ENCODE results near the gene PLEKHA8. TPM values are rescaled to one million over a fixed set of nuclear protein-coding genes. Genes with fewer than 3 reads are reported as not detected.

The PLEKHA8 gene
- total RNA-seq, 2 experiments from 2014 or later, result 11.0 to 31.7 TPM

GRCh38 chr7:30087371-30087770 is 59.2 kb downstream of the PLEKHA8 start:
- ChIA-PET CTCF (ENCODE audit: unreplicated experiment) (no interaction called here), POLR2A (interaction anchor here (1.2 kb wide), 1 partner anchor 13 kb away, joined by 4 read pairs; no protein-coding TSS in a partner anchor)
- Histone ChIP-seq H3K27ac (ENCODE audit: low read depth, low read length, poor library complexity, severe bottlenecking) (no peak overlapping the region), H3K4me2 (ENCODE audit: low read length) (no peak overlapping the region), H3K9me3 (ENCODE audit: low read length) (no peaks in the 10 kb centered on the region), H3K9me2 (ENCODE audit: insufficient read depth, low read length) (no peaks in the 10 kb centered on the region), H3K36me3 (ENCODE audit: insufficient read depth, low read length) (no peaks in the 10 kb centered on the region), H4K20me1 (ENCODE audit: insufficient read depth, low read length) (no peaks in the 10 kb centered on the region), H3K4me3 (ENCODE audit: low read depth, low read length, poor library complexity, severe bottlenecking) (no peak overlapping the region), H3K79me2 (ENCODE audit: insufficient read depth, low read depth, low read length) (no peaks in the 10 kb centered on the region), H3K4me1 (ENCODE audit: insufficient read depth, low read length, poor library complexity, severe bottlenecking) (no peaks in the 10 kb centered on the region), H2AFZ (ENCODE audit: low read length) (no peak overlapping the region)
- intact Hi-C loops (cut with micrococcal nuclease; ENCODE audit: unreplicated experiment), result no loop called here
- no peak for TF ChIP-seq CTCF (conservative IDR thresholded peaks at IDR 0.05; ENCODE audit: low read length)
- no peak for TF ChIP-seq EZH2phosphoT487 (IDR thresholded peaks at IDR 0.05; ENCODE audit: borderline replicate concordance, low read depth, low read length)
- BruUV-seq (replicated peaks), result no TSS peak
- DNase-seq (ENCODE audit: low spot score), result peak; percentile 18

GRCh38 chr7:30088362-30088761 is 60.1 kb downstream of the PLEKHA8 start:
- ChIA-PET CTCF (ENCODE audit: unreplicated experiment) (no interaction called here), POLR2A (interaction anchor here (0.6 to 1.2 kb wide), 2 partner anchors 12 to 260 kb away, joined by 3 to 4 read pairs; no protein-coding TSS in a partner anchor)
- intact Hi-C loops (cut with micrococcal nuclease; ENCODE audit: unreplicated experiment), result no loop called here
- Histone ChIP-seq H4K20me1 (ENCODE audit: insufficient read depth, low read length) (no peaks in the 10 kb centered on the region), H3K4me1 (ENCODE audit: insufficient read depth, low read length, poor library complexity, severe bottlenecking) (no peaks in the 10 kb centered on the region), H3K27ac (ENCODE audit: low read depth, low read length, poor library complexity, severe bottlenecking) (no peak overlapping the region), H3K4me2 (ENCODE audit: low read length) (no peak overlapping the region), H3K4me3 (ENCODE audit: low read depth, low read length, poor library complexity, severe bottlenecking) (no peak overlapping the region), H3K36me3 (ENCODE audit: insufficient read depth, low read length) (no peaks in the 10 kb centered on the region), H3K9me3 (ENCODE audit: low read length) (no peaks in the 10 kb centered on the region), H3K9me2 (ENCODE audit: insufficient read depth, low read length) (no peaks in the 10 kb centered on the region), H2AFZ (ENCODE audit: low read length) (no peak overlapping the region), H3K79me2 (ENCODE audit: insufficient read depth, low read depth, low read length) (no peaks in the 10 kb centered on the region)
- no TSS peak for BruUV-seq (replicated peaks)
- TF ChIP-seq EZH2phosphoT487 (IDR thresholded peaks at IDR 0.05; ENCODE audit: borderline replicate concordance, low read depth, low read length) (no peak), CTCF (conservative IDR thresholded peaks at IDR 0.05; ENCODE audit: low read length) (no peak)
- DNase-seq (ENCODE audit: low spot score), result no peak

- no peaks in the 10 kb centered on the region for H3K79me2 ChIP-seq (ENCODE audit: insufficient read depth, low read depth, low read length)
- H3K4me3 ChIP-seq (ENCODE audit: low read depth, low read length, poor library complexity, severe bottlenecking), result no peak overlapping the region
- intact Hi-C loops (cut with micrococcal nuclease; ENCODE audit: unreplicated experiment), result no loop called here
- no peak overlapping the region for H2AFZ ChIP-seq (ENCODE audit: low read length)
- no peaks in the 10 kb centered on the region for H3K9me2 ChIP-seq (ENCODE audit: insufficient read depth, low read length)
- H4K20me1 ChIP-seq (ENCODE audit: insufficient read depth, low read length), result no peaks in the 10 kb centered on the region
- no peak for TF ChIP-seq EZH2phosphoT487 (IDR thresholded peaks at IDR 0.05; ENCODE audit: borderline replicate concordance, low read depth, low read length)
- no peak for TF ChIP-seq CTCF (conservative IDR thresholded peaks at IDR 0.05; ENCODE audit: low read length)
- no peak for DNase-seq (ENCODE audit: low spot score)
- no peak overlapping the region for H3K4me2 ChIP-seq (ENCODE audit: low read length)
- CTCF ChIA-PET (ENCODE audit: unreplicated experiment), result no interaction called here
- no peaks in the 10 kb centered on the region for H3K36me3 ChIP-seq (ENCODE audit: insufficient read depth, low read length)
- no peak overlapping the region for H3K27ac ChIP-seq (ENCODE audit: low read depth, low read length, poor library complexity, severe bottlenecking)
- no peaks in the 10 kb centered on the region for H3K4me1 ChIP-seq (ENCODE audit: insufficient read depth, low read length, poor library complexity, severe bottlenecking)
- no peaks in the 10 kb centered on the region for H3K9me3 ChIP-seq (ENCODE audit: low read length)
- BruUV-seq (replicated peaks), result no TSS peak
- POLR2A ChIA-PET, result interaction anchor here (0.6 to 1.8 kb wide), 5 partner anchors 8 to 213 kb away, joined by 3 to 8 read pairs (median 3); no protein-coding TSS in a partner anchor
Observed at GRCh38 chr7:30090111-30090510, 61.9 kb downstream of the PLEKHA8 start.
